GM12872 (cell line): ENCODE results near the gene AVPR2.

ENCODE experiments used
- CTCF ChIP-seq: IDR thresholded peaks from 3 replicates; pipeline ENCODE4 v1.5.1; 2011; ENCODE audit warnings: low read depth, mild to moderate bottlenecking, low read length, moderate library complexity; ENCODE audit not compliant: insufficient read depth

AVPR2 gene

GRCh38 chrX:153863251-153863991 is 41.1 kb upstream of the AVPR2 start:
- no peak for TF ChIP-seq CTCF

DNA sequence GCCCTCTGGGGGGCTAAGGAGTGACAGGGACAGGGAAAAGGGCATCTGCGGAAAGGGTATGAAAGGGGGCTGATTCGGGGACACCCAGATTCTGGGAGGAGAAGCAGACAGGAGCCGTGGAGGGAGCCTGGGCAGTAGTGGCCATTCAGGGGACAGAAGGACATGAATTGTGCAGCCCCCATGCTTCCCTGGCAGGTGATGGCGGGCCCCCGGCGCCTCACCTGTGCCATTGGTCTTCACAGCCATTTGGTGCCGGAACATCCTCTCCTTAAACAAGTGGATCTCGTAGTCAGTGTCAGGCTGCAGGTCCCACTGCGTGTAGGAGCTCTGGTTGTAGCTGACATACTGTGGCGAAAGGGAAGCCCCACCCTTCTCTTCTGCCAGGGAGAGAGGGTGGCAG is 40.4 kb upstream of the AVPR2 start:
- TF ChIP-seq CTCF: no peak

- TF ChIP-seq CTCF: no peak
Observed at GRCh38 chrX:153864561-153865320, 39.7 kb upstream of the AVPR2 start.

DNA sequence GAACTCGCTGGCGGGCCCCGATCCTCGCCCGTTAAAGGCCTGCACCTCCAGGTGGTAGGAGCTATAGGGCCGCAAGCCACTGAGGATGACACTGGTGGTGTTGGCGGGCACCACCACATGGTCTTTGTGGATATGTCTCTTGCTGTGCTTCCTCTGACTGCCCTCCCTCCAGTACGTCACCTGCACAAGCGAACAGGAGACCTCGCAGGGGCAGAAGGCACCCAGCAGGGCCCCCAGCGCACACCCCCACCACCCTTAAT is 39.2 kb upstream of the AVPR2 start:
- no peak for TF ChIP-seq CTCF

DNA sequence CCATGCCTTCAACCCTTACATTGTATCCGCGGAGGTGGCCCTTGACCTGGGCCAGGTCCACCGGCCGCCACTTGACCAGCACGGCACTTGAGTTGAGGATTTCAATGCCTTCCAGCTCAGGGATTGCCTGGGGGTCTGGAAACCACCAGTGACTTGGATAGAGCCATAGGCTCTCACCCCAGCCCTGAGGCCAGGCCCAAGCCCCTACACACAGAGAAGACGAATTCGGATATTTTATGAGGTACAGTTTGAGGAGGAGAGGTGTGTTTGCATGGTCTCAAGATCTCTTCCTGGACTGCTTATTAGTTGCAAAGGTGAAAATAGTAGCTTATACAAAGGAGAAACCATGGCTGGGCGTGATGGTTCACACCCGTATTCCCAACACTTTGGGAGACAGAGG is 38.8 kb upstream of the AVPR2 start:
- TF ChIP-seq CTCF: no peak

GRCh38 chrX:153866302-153867019 is 38.0 kb upstream of the AVPR2 start:
- TF ChIP-seq CTCF: no peak

DNA sequence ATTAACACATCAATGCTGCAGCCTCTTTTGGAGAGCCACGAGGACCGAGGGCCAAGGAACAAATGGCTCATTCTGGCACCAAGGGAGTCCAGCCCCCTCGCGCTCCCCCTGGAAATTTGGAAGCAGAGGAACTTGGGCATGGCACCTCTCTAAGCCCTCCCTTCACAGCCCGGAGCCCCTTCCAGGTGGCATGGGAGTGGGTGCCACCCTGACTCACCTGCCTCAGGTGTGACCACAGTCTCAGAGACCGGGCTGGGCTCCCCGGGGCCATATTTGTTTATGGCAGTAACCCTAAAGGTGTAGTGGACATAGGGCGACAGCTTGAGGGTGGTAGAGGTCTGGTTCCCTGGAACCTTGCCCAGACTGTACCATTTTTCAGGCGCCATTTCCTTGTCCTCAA is 37.3 kb upstream of the AVPR2 start:
- TF ChIP-seq CTCF: no peak
